ENCODE results near the gene CRYBG1.

- TF ChIP-seq CTCF (IDR thresholded peaks at IDR 0.05; ENCODE audit: poor library complexity) (no peak), EZH2 (IDR thresholded peaks at IDR 0.05; ENCODE audit: borderline replicate concordance) (no peak), EZH2phosphoT487 (IDR thresholded peaks at IDR 0.05; ENCODE audit: low read depth, severe bottlenecking, unreplicated experiment) (no peak)
Measured at GRCh38 chr6:106422534-106422933, 62.0 kb downstream of the CRYBG1 start.
